Germinal center (tissue), 1 donor: ENCODE data around the gene SIGLEC1.
A peak's percentile ranks its signal among the peaks of the same experiment; 100 is the strongest.

ENCODE experiments used
- DNase-seq: peaks from one replicate; pipeline ENCODE4 v3.0.0; 2012; ENCODE audit warnings: mixed read lengths, low spot score

The SIGLEC1 gene

DNA sequence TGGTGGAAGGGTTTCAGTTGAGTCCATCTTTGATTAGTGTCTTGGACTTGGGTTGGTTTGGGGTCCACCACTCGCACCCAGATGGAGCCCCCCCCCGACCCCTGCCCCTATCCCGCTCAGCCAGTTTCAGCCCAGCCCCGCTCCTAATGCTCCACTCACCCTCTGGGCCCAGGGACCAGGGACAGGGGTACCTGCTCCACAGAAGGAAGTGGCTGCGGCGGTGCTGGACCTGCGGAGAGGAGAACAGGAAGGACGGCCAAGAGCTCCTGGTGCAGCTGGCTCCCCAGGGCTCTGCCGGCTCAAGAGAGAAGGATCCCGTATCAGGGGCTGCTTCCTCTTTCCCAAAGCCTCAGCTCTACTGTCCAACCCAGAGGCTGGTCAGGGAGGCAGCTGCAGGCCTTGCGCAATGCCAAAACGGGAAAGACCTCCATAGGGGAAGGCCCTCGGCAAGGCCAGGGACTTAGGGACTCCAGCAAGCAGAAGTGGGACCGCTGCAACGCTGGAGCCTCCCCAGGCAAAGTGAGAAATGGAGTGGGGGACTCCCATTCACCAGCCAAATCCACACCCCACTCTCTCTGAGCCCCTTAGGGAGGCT, at the start of gene SIGLEC1:
Gene SIGLEC1 (minus strand): TSS at position 322 of the 595 bp plus-strand sequence. CDS start 5,472 bp downstream, outside the sequence.
- no peak for DNase-seq

DNA sequence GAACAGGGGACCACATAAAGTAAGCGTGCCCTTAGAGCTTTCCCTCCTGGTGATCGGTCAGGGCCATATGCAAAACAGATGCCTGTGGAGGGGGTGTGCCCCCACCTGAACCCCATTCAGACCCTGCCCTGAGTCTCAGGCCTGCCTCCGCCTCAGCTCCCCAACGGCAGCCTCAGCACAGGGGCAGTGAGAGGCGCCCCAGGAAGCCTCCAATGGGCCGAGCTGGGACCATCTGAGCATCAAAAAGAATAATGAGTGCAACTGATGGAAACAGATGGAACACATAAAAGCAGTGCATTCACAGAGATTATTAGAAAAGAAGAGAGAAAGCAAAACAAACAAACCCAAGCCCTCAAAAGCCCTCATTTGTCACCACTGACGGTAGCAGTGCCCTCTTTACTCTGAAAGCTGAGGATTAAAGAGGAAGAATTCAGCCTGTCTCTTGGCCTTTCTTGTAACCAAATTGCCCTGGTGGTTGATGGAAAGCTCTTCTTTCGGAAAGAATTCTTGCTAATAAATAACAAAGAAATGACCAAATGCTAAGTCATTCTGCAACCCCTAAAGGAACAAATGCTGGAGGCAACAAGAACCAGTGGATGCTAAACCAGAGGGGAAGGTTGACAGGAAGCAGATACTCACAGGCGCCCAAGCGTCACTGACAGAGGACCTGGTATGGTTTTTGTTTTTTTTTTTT, 48.4 kb upstream of the SIGLEC1 start:
- DNase-seq: no peak

DNA sequence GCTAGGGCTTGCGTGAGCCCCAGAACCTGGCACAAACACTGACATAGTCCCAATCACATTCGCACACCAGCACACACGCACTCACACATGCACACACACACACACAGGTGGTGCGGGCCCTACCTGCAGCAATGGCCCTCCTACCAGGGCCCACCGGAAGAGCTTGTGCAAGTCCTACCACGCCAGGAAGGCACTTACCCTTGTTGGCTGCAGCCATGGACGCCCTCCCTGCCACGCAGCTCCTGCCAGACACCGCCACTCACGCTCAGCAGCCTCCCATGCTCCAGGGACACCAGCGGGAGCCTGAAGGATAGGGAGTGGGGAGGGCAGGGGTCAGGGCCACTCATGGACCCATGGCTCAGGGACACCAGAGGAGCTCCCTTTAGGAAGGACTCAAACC, 47.5 kb upstream of the SIGLEC1 start:
- DNase-seq: no peak

DNA sequence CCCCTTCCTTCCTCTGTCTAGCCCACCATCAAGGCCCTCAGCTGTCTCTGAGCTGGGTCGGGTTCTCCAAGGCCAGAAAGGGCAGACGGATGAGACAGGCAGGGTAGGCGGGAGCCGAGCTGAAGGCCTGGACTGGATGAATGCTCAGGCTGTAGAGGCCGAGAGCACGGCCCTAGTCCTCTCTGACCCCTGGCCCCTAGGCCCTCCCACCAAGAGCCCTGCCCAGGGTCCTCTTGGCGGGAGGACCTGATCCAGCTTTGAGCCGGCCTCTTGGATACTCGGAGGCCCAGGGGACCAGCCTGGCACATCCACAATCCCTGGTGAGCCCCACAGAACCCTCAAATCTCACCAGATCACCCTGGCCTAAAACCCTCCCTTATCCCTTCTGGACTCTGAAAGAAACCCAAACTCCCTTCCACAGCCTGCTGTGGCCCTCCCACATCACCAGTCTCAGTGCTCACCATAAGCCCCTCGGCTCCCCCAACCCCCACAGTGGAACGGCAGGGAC, 47.0 kb upstream of the SIGLEC1 start:
- DNase-seq: no peak

DNA sequence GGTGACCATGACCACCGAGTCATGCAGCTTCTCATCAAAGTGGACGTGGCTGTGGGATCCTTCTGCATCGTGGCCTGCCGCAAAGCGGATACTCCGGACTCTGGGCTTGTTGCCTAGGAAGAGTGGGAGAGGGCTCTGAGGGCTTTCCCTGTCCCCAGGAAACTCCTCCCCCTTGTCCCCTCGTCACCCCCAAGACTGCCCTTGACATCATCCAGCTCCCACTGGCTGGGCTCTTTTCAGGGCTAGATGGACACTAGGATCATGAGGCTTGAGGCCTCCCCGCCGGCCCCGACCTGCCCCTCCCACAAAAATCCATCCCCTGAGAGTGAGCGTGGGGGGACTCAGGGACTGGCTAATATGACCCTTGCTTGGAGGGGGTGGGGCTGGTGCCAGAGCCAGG, 46.2 kb upstream of the SIGLEC1 start:
- DNase-seq: no peak

DNA sequence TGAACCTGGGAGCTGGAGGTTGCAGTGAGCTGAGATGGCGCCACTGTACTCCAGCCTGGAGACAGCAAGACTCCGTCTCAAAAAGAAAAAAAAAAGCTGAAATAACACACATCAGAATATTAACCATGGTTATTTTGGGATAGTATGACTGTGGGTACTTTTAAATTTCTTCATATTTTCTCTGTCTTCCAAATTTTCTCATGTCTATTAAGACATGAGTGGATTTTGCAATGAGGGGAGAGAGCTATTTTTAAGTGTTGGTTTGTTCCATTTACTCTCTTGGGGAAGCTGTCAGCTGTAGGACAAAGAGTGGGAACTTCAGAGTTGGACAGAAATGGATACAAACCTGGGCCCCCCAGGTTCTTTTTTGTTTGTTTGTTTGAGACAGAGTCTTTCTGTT, 44.9 kb upstream of the SIGLEC1 start:
- no peak for DNase-seq

DNA sequence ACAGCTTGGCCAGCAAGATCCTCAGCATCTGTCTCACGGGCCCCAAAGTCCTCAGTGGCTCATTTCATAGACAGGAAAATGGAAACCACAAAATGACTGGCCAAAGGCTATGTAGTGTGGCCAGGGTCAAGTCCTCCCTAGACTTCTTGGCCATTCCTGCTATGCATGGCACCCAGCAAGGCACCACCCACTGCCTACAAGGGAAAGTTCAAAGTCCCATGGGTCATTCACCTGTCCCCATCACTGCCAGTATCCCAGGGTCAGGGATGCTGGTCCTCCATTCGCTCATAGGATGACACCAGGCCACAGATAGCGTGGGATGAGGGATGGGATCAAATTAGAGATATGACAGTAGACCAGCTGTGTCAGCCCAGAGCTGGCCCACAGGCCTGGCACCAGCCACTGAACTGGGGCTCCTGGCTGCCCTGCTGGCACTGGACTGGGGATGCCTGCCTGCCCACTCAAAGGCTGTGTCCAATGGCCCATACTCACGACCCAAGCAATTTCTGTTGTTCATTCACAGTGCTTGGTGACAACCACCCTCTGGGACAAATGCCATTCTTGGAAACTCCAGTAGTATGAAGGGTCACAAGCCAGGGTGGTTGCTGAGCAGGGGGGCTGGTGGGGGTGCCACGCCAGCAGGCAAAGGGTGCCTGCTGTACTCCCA, 43.5 kb upstream of the SIGLEC1 start:
- DNase-seq: no peak

DNA sequence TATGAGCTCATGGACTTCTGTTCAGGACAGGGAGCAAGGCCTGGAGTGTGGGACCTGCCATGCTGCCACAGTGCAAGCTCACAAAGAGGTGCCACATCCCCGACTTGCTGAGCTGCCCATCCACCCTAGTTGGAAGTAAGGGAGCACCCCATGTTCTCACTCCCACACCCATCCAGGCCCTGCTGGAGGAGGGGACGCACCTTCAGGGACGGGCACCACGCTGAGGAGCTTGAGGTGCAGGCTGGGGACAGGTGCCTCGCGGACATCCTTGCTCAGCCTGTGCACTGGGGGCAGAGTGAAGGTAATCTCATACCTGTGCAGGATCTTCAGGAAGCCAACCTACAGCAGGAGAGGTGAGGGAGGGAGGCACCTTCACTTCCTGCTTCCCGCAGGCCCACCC, 42.9 kb upstream of the SIGLEC1 start:
- no peak for DNase-seq

DNA sequence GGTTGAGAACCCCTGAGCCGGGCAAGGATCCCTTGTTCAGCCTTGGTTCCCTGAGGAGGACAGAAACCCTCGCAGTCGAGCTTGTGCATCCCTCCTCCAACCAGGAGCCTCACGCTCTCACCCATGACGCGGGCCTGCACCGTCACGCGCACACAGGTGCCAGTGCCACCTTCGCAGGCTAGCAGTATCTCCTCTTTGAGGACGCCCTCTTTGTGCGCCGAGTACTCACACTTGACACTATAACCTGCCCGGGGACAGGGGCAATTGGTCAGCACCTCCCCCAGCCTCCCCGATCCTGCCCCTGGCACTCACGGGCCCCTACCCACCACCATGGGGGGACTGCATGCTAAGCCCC, 41.9 kb upstream of the SIGLEC1 start:
- no peak for DNase-seq

DNA sequence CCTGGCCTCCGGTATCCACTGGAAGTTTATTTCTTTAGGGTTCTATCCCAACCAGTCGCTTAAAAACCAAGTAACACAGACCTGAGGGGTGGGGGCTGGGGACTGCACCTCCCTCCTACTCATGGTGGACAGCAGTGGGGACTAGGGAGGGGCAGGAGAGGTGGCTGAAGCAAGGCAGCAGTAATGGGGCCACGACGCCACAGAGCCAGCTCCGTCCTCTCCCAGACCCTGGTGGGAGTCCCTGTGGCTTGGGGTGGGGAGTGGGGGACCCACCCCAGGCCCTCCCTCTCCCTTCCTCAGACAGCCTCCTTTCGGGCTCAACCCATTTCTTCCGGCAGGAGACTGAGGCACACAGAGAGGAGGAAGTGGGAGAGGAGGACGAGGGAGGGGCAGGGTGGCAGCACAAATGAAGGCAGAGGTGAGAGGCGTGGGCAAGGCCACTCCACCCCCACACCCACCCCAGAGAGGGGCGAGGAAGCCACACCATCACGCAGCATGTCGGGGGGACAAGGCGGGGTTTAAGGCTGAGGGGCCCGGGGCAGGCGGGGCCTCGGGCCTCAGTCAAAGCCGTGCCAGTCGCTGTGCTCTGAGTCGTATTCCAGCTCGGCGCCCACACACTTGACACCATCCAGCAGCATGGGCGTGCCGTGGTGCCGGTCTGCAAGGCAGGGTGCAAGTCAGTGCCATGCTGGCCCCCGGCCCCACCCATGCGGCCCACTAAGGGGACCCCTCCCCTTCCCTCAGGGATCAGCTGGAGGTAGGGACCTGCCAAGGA, 41.3 kb upstream of the SIGLEC1 start:
- no peak for DNase-seq

DNA sequence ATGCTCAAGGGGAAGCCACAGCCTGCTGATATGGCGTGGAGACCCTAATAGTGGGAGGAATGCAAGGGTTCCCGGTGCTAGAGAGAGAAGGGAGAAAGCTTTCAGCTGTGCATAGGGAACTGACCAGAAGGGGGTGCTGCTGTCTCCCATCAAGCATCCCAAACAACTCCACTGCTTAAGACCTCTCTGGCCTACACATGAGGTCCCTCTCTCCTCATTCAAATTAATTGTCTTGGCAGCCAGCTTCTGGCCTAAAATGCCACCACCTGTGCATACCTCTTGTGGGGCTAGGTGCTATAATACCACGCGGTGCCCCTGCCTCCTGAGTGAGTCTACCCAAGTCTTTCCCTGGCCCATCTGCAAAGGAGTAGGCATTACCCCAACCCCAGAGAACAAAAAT, 40.7 kb upstream of the SIGLEC1 start:
- peak; percentile 78 for DNase-seq

DNA sequence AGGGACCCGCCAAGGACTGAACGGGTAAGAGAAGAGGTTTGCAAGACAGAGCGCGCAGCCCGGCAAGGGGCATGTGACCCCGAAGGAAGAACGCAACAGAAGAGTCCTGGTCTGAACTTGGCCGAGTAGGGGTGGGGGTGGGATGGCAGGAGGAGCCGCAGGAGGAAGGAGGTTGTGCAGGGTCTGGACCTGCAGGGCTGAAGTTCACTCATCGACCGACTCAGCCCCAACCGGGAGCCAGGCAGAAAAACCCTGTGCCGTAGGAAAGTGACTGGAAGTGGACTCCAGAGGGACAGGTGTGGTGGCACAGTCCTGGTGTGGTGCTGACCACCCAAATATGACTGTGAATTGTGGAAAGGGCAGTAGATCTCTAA, 40.0 kb upstream of the SIGLEC1 start:
- DNase-seq: no peak

DNA sequence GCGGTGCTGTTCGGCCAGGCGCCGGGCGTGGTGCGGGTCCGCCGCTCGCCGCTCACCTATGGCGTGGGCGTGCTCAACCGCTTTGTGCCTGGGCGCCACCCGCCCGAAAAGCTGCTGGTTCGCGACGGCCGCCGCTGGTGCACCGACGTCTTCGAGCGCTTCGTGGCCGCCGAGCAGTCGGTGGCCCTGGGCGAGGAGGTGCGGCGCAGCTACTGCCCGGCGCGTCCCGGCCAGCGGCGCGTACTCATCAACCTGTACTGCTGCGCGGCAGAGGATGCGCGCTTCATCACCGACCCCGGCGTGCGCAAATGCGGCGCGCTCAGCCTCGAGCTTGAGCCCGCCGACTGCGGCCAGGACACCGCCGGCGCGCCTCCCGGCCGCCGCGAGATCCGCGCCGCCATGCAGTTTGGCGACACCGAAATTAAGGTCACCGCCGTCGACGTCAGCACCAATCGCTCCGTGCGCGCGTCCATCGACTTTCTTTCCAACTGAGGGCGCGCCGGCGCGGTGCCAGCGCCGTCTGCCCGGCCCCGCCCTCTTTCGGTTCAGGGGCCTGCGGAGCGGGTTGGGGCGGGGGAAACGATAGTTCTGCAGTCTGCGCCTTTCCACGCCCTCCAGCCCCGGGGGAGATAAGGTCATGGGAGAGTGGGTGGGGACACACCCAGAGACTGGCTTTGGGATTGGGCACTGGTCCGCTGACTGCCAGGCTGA, 39.4 kb upstream of the SIGLEC1 start:
- DNase-seq: peak; percentile 45

DNA sequence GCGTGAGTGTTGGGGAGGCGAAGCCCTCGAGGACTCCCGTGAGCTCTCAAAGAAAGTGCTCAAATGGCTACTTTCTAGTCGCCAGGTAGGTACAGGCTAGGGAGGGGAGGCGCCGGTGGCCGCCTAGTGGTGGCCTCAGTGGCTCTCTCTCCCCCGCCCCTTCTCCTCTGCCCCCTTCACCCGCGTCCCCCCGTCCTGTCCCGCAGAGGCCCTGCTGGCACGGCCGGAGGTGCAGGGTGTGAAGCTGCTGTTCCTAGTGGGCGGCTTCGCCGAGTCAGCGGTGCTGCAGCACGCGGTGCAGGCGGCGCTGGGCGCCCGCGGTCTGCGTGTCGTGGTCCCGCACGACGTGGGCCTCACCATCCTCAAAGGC, 38.9 kb upstream of the SIGLEC1 start:
- no peak for DNase-seq

DNA sequence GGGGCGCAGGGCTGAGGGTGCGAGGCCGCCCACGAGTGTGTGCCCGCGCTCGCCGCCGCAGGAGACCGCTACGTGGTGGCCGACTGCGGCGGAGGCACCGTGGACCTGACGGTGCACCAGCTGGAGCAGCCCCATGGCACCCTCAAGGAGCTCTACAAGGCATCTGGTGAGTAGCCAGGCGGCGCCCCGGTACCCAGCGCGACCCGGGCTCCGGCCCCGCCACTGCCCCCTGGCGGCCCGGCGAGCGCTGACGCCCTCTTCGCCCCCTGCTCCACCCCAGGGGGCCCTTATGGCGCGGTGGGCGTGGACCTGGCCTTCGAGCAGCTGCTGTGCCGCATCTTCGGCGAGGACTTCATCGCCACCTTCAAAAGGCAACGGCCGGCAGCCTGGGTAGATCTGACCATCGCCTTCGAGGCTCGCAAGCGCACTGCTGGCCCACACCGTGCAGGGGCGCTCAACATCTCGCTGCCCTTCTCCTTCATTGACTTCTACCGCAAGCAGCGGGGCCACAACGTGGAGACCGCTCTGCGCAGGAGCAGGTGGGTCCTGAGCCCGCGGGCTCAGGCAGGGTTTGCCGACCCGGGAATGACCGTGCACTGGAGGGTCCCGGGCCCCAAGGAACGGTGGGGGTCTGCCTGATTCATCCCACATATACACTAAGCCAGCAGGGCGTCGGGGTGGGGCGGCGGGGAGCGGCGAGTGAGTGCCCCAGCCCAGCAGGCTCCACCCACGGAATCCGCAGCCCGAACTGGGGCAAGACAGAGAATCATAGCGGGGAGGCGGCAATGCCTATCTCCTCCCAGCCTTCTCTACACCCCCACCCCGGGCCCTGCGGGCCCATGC, 37.5 kb upstream of the SIGLEC1 start:
- DNase-seq: peak; percentile 79

DNA sequence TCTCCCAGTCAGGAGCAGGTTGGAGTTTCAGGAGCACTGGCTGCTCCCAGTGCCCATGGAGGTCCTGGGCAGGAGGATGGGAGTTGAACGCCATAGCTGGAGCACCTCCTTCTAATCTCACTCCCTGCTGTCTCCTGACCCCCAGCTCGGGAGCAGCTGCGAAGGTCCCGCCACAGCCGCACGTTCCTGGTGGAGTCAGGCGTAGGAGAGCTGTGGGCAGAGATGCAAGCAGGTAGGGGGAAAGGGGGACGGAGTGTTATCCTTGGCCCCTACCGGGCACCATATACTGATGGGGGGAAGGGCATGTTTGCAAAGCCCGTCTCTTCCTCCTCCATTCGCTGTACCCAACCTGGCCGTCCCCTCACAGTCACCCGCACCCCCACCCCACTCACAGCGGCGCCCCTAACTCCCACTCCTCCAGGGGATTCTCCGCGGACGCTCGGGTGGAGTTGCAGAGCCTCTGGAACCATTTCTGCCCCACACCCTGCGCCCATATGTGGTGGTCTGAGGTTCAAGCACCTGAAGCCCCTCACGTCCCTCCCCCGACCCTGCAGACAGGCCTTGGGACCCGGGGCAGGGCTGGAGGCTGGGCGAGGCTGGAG, 36.8 kb upstream of the SIGLEC1 start:
- no peak for DNase-seq

DNA sequence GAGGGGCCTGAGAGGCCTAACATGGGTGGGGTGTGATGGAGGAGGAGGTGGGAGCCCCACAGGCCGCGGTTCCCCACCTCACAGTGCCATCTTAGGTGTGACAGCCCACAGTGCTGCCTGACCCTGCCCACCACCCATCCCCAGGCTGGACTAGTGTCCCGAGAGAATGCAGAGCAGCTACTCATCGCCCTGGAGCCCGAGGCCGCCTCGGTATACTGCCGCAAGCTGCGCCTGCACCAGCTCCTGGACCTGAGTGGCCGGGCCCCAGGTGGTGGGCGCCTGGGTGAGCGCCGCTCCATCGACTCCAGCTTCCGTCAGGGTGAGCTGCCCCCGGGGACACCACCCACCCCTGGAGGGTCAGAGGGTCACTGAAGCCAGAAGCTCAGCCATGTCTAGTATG, 35.7 kb upstream of the SIGLEC1 start:
- no peak for DNase-seq

DNA sequence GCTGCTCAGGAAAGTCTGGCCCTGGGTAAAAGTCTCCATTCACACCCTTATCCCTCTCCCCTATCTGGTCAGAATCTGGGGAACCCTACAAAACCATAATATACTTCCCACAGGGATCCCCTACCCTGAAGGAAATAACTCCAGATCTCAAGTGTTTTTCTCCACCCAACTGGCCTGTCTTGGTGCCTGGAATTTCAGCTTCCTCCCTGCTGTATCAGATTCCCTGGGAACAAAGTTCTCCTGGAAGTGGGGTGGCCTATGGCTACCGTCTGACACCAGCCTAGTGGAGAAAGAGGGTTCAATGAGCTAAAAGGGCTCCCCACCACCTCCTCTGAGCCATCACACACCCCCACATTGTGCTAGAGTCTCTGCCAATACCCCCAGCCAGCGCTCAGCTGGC, 35.1 kb upstream of the SIGLEC1 start:
- no peak for DNase-seq

DNA sequence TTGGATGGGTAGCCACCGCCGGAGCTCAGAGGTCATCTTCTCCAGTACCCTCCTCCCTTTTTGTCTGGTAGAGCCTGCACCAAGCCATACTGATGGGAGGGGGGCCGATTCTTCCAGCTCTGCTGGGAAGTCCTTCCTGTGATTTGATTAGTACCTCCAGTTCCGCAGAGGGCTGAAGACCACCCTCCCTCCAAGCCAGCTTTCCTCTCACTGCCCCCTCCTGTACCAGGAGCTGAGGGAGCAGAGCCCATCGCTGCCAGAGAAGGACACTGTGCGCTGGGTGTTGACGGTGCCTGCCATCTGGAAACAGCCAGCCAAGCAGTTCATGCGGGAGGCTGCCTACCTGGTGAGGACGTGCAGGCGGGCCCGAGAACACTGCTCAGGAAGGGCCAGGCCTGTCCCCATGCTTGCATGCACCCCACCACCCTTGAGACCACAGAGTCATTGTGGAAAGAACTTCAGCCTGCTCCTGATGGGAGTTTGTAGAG, 33.3 kb upstream of the SIGLEC1 start:
- DNase-seq: no peak
